ENCODE data around the gene IL36A. TPM values are rescaled to one million over a fixed set of nuclear protein-coding genes. Genes with fewer than 3 reads are reported as not detected.

IL36A gene
- total and polyA plus RNA-seq, 7 donors: not detected

DNA sequence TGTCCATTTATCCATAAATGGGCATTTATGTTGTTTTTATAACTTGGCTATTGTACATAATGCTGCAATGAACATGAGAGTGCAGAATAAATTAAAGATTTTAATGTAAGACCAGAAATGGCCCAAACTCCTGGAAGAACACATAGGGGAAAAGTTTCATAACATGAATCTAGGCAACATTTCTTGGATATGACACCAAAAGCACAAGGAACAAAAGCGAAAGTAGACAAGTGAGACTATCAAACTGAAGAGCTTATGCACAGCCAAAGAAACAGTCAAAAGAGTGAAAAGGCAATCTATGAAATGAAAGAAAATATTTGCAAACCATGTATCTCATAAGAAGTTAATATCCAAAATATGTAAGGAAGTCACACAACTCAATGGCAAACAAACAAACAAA is 5.8 kb downstream of the IL36A start:
- H3K27me3 ChIP-seq: no peaks in the 10 kb centered on the region
- H3K36me3 ChIP-seq: no peaks in the 10 kb centered on the region
- DNase-seq: no peak
- intact Hi-C loops (cut with DNase I): no loop called here
- TF ChIP-seq POLR2AphosphoS5 (IDR thresholded peaks at IDR 0.05) (no peak), POLR2A (IDR thresholded peaks at IDR 0.05) (no peak), CTCF (IDR thresholded peaks at IDR 0.05) (no peak), EP300 (IDR thresholded peaks at IDR 0.05) (no peak)
- whole genome bisulfite sequencing, 2 donors: 96 to 99% methylated on average over 1 of the region's 1 CpG
- no peak overlapping the region for H3K27ac ChIP-seq
- no peaks in the 10 kb centered on the region for H3K9me3 ChIP-seq
- no peaks in the 10 kb centered on the region for H3K4me1 ChIP-seq
- H3K4me3 ChIP-seq: no peak overlapping the region

DNA sequence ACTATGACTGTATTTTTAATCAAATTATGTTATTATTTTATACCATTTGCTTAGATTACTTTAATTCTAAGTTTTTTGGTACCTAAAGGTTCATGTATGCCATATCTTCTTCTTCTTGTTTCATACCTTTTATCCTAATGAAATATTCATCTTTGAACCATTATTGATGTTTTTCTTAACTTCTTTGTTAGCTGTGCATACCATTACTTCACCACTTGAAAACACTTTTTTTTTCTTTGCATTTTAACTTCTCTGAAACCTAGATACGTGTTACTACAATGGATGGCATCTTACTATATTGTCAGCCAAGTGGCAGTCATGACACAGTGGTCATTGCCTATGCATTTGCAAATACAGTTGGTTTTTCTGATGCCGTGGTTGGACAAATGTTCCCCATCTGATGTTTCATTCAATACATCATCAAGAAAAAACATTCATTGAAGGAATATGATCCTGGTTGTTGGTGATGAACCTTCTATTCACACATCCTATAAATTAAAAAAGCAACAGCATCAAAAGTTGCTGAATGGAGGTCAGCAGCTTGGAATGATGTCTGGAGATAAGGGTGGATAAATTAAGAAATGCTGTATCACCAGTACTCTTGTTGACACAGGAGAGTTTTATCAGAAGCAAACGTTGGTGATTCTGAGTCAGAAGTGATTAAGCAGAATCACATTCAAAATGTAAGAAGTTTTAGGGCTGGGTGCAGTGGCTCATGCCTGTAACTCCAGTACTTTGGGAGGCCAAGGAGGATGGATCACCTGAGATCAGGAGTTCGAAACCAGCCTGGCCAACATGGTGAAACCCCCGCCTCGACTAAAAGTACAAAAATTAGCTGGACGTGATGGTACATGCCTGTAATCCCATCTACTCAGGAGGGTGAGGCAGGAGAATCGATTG is 7.4 kb downstream of the IL36A start:
- H3K4me3 ChIP-seq: no peak overlapping the region
- no peaks in the 10 kb centered on the region for H3K9me3 ChIP-seq
- H3K27ac ChIP-seq: no peak overlapping the region
- H3K4me1 ChIP-seq: no peaks in the 10 kb centered on the region
- no peaks in the 10 kb centered on the region for H3K36me3 ChIP-seq
- no peaks in the 10 kb centered on the region for H3K27me3 ChIP-seq
- intact Hi-C loops (cut with DNase I): no loop called here
- TF ChIP-seq CTCF (IDR thresholded peaks at IDR 0.05) (no peak), EP300 (IDR thresholded peaks at IDR 0.05) (no peak), POLR2A (IDR thresholded peaks at IDR 0.05) (no peak), POLR2AphosphoS5 (IDR thresholded peaks at IDR 0.05) (no peak)
- no peak for DNase-seq
- 78 to 80% methylated on average over 8 of the region's 8 CpGs for WGBS, 2 donors

GRCh38 chr2:113013336-113013661 is 8.0 kb downstream of the IL36A start:
- H3K27me3 ChIP-seq: no peaks in the 10 kb centered on the region
- intact Hi-C loops (cut with DNase I): no loop called here
- H3K4me3 ChIP-seq: no peak overlapping the region
- no peak overlapping the region for H3K27ac ChIP-seq
- WGBS, 2 donors: 86 to 90% methylated on average over 3 of the region's 3 CpGs
- no peak for DNase-seq
- H3K4me1 ChIP-seq: no peaks in the 10 kb centered on the region
- no peak for TF ChIP-seq CTCF (IDR thresholded peaks at IDR 0.05)
- TF ChIP-seq POLR2AphosphoS5 (IDR thresholded peaks at IDR 0.05): no peak
- TF ChIP-seq EP300 (IDR thresholded peaks at IDR 0.05): no peak
- no peak for TF ChIP-seq POLR2A (IDR thresholded peaks at IDR 0.05)
- no peaks in the 10 kb centered on the region for H3K9me3 ChIP-seq
- no peaks in the 10 kb centered on the region for H3K36me3 ChIP-seq

GRCh38 chr2:113014067-113014466 is 8.8 kb downstream of the IL36A start:
- TF ChIP-seq CTCF (IDR thresholded peaks at IDR 0.05) (no peak), EP300 (IDR thresholded peaks at IDR 0.05) (no peak), POLR2A (IDR thresholded peaks at IDR 0.05) (no peak), POLR2AphosphoS5 (IDR thresholded peaks at IDR 0.05) (no peak)
- no peaks in the 10 kb centered on the region for H3K9me3 ChIP-seq
- no peak for DNase-seq
- intact Hi-C loops (cut with DNase I): no loop called here
- no peaks in the 10 kb centered on the region for H3K4me1 ChIP-seq
- H3K4me3 ChIP-seq: no peak overlapping the region
- WGBS, 2 donors: 95 to 98% methylated on average over 2 of the region's 2 CpGs
- H3K27me3 ChIP-seq: no peaks in the 10 kb centered on the region
- no peaks in the 10 kb centered on the region for H3K36me3 ChIP-seq
- H3K27ac ChIP-seq: no peak overlapping the region

DNA sequence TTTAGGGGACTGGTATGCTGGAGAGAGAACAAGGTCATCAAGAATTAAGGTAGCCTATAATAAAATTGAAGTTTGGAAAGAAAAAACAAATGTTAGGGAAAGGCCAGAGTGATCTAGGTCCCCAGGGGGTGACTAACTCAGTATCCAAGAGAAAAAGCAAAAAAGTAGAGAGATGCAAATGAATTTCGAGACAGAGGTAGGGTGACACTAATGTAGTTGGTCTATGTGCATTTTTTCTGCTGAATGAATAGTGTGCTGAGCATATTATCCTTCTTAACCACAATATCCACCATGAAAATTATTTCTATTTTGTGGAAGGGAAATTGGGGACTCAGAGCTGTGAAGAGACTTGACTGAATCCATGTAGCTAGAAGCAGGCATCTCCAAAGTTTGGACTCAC is 9.8 kb downstream of the IL36A start:
- 70 to 73% methylated on average over 1 of the region's 1 CpG for WGBS, 2 donors
- no peak for DNase-seq
- H3K4me1 ChIP-seq: no peaks in the 10 kb centered on the region
- no peaks in the 10 kb centered on the region for H3K27me3 ChIP-seq
- no peaks in the 10 kb centered on the region for H3K36me3 ChIP-seq
- H3K9me3 ChIP-seq: no peaks in the 10 kb centered on the region
- intact Hi-C loops (cut with DNase I): no loop called here
- H3K27ac ChIP-seq: no peak overlapping the region
- H3K4me3 ChIP-seq: no peak overlapping the region
- no peak for TF ChIP-seq POLR2A (IDR thresholded peaks at IDR 0.05)
- no peak for TF ChIP-seq EP300 (IDR thresholded peaks at IDR 0.05)
- TF ChIP-seq POLR2AphosphoS5 (IDR thresholded peaks at IDR 0.05): no peak
- no peak for TF ChIP-seq CTCF (IDR thresholded peaks at IDR 0.05)

All from sigmoid colon (tissue), 7 donors.